ENCODE results near the gene SEMA6B.

Gene SEMA6B

DNA sequence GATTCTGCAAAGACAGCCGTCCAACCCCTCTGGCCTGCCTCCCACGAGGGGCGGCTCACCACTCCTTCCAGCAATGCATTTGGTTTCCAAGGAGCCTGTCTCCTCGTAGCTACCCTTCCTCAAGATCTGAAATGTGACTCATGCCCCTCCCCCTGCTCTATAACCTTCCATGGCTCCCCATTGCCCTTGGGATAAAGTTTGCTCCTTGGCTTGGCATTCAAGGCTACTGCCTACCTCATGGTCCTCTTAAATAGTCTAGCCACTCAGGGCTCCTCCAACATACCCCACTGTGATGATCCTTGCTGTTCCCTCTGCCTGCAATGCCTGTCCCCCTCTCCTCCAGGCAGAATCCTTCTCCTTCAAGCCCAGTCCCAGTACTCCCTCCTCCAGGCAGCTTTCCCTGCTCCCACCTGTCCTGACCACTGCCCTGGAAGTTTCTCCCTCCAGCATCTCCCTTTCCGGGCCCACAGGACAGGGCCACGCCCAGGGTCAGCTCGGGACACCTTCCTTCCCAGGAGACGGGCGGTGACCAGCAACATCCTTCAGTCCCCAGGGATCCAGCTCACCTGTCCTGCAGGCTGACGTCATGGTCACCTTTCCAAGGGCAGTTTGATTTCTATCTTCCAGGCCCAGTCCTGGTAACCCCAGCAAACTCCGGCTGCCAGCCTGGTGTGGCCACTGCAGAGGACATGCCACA lies 19.2 kb upstream of the SEMA6B start:
- no peak for DNase-seq
- H3K36me3 ChIP-seq = peaks cover 26% of the 10 kb centered on the region
- no peaks in the 10 kb centered on the region for H3K9me3 ChIP-seq (ENCODE audit: severe bottlenecking)
- no peak overlapping the region for H3K4me3 ChIP-seq (ENCODE audit: low read depth, low read length)
- H3K27me3 ChIP-seq (ENCODE audit: insufficient read depth, low read depth, severe bottlenecking) = no peaks in the 10 kb centered on the region
- H3K27ac ChIP-seq = no peak overlapping the region
- TF ChIP-seq CTCF (IDR thresholded peaks at IDR 0.05; ENCODE audit: low read depth, low read length) = no peak

GRCh38 chr19:4577020-4577782 lies 17.7 kb upstream of the SEMA6B start:
- no peak overlapping the region for H3K4me3 ChIP-seq (ENCODE audit: low read depth, low read length)
- no peak overlapping the region for H3K27ac ChIP-seq
- TF ChIP-seq CTCF (IDR thresholded peaks at IDR 0.05; ENCODE audit: low read depth, low read length) = no peak
- H3K36me3 ChIP-seq = peaks cover 26% of the 10 kb centered on the region
- DNase-seq = no peak
- H3K9me3 ChIP-seq (ENCODE audit: severe bottlenecking) = no peaks in the 10 kb centered on the region
- H3K27me3 ChIP-seq (ENCODE audit: insufficient read depth, low read depth, severe bottlenecking) = no peaks in the 10 kb centered on the region

DNA sequence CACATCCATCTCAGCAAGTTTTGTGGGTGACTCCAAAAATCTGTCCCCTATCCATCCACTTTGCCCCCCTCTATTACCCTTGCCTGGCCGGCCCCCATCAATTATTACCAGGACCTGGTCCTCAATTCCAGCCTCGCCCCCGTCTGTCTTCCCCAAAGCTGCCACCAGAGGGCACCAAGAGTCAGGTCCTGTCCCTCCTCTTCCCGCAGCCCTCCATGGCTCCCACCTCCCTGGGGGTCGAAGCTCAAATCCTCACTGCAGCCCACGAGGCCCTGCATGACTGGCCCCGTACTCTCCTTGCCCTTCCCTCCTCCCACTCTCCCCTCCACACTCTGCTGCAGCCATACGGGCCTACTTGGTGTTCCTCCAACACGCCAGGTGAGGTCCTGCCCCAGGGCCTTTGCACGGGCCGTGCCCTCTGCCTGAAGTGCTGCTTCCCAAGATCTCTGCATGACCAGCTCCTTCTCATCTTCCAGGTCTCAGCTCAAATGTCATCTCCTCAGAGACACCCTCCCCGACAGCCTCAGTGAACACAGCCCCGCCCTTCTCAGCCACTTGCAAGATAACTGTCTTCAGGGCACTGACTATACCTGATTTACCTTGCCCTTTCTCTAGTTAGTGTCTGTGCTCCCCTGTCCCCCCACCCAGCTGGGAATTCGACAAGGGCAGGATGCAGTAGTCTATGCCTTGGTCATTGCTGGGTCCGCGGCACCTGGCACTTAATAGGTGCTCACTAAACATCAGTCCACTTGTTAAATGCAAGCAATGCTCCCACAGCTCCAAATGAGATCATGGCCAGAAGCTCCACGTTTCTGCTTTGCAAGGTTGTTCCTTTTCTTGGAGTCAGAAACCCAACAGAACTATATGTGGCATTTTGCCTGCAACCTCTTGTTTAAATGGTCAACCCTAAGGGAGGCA lies 16.8 kb upstream of the SEMA6B start:
- H3K4me3 ChIP-seq (ENCODE audit: low read depth, low read length) = no peak overlapping the region
- no peaks in the 10 kb centered on the region for H3K9me3 ChIP-seq (ENCODE audit: severe bottlenecking)
- TF ChIP-seq CTCF (IDR thresholded peaks at IDR 0.05; ENCODE audit: low read depth, low read length) = peak; percentile 77
- DNase-seq = peak; percentile 79
- H3K36me3 ChIP-seq = peaks cover 26% of the 10 kb centered on the region
- no peak overlapping the region for H3K27ac ChIP-seq
- H3K27me3 ChIP-seq (ENCODE audit: insufficient read depth, low read depth, severe bottlenecking) = no peaks in the 10 kb centered on the region

- no peak for TF ChIP-seq CTCF (IDR thresholded peaks at IDR 0.05; ENCODE audit: low read depth, low read length)
- no peaks in the 10 kb centered on the region for H3K27me3 ChIP-seq (ENCODE audit: insufficient read depth, low read depth, severe bottlenecking)
- no peak for DNase-seq
- no peak overlapping the region for H3K27ac ChIP-seq
- no peaks in the 10 kb centered on the region for H3K9me3 ChIP-seq (ENCODE audit: severe bottlenecking)
- H3K36me3 ChIP-seq = peaks cover 26% of the 10 kb centered on the region
- H3K4me3 ChIP-seq (ENCODE audit: low read depth, low read length) = no peak overlapping the region
Measured at GRCh38 chr19:4575267-4576015, 16.0 kb upstream of the SEMA6B start.

DNA sequence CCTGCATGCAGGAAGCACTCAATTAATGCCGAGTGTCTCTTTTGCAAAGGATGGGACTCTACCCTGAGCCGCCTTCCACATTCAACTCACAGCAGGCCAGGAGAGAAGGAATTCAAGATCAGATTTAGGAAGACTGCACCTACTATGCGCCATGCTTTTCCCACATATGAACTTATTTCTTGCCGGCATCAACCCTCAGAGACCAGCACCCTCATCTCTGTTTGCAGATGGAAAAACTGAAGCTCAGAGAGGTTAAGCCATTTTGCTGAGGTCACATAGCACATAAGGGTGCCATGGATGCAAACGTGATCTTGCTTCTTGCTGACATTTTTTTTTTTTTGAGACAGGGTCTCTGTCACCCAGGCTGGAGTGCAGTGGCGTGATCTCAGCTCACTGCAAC lies 14.2 kb upstream of the SEMA6B start:
- H3K27me3 ChIP-seq (ENCODE audit: insufficient read depth, low read depth, severe bottlenecking) = no peaks in the 10 kb centered on the region
- no peak overlapping the region for H3K27ac ChIP-seq
- no peaks in the 10 kb centered on the region for H3K9me3 ChIP-seq (ENCODE audit: severe bottlenecking)
- no peak overlapping the region for H3K4me3 ChIP-seq (ENCODE audit: low read depth, low read length)
- DNase-seq = no peak
- TF ChIP-seq CTCF (IDR thresholded peaks at IDR 0.05; ENCODE audit: low read depth, low read length) = no peak
- peaks cover 22% of the 10 kb centered on the region for H3K36me3 ChIP-seq
